Gastroesophageal sphincter (tissue), 4 donors: ENCODE results near the gene KAZN. TPM values are rescaled to one million over a fixed set of nuclear protein-coding genes. Genes with fewer than 3 reads are reported as not detected.

Experiments used
- ATAC-seq: fragments of 150-250 bp; one replicate; pipeline ENCODE4 v1.9.1; 2016; ENCODE audit warnings: mild to moderate bottlenecking, moderate library complexity
- H3K27ac ChIP-seq, 4 donors: fragments of 200-600 bp; sonication (generic) in 3 of 4; 1 replicate in 3 of 4; 2 replicates in 1 of 4; pipeline ENCODE4 v1.5.1; 2016 to 2019
- H3K27me3 ChIP-seq: fragments of 200-600 bp; sonication (generic); one replicate; pipeline ENCODE4 v1.5.1; 2019
- H3K36me3 ChIP-seq, 2 donors: fragments of 200-600 bp; sonication (generic); one replicate each; pipeline ENCODE4 v1.5.1; 2019; ENCODE audit warnings: control low read depth in 1 of 2
- H3K4me1 ChIP-seq, 3 donors: fragments of 200-600 bp; sonication (generic); 1 replicate in 2 of 3; 2 replicates in 1 of 3; pipeline ENCODE4 v1.5.1; 2016 to 2019; ENCODE audit warnings: control low read depth in 2 of 3
- H3K4me3 ChIP-seq, 2 donors: fragments of 200-600 bp; sonication (generic); one replicate each; pipeline ENCODE4 v1.5.1; 2019; ENCODE audit warnings: mild to moderate bottlenecking in 1 of 2, moderate library complexity in 1 of 2
- H3K9me3 ChIP-seq, 3 donors: fragments of 200-600 bp; sonication (generic); one replicate each; pipeline ENCODE4 v1.5.1; 2017 to 2019; ENCODE audit warnings: control low read depth in 2 of 3
- EP300 ChIP-seq: sonication (generic); formaldehyde crosslinking; IDR thresholded peaks from one replicate; pipeline ENCODE4 v1.6.1; 2017; ENCODE audit warnings: antibody characterized with exemption, mild to moderate bottlenecking
- POLR2A ChIP-seq, 2 donors: fragments of 450-650 bp; IDR thresholded peaks; one replicate each; pipeline ENCODE4 v1.6.1; 2017; ENCODE audit warnings: antibody characterized with exemption in 2 of 2, mild to moderate bottlenecking in 2 of 2, moderate library complexity in 1 of 2
- POLR2AphosphoS5 ChIP-seq: sonication (generic); formaldehyde crosslinking; IDR thresholded peaks from one replicate; pipeline ENCODE4 v1.6.1; 2017; ENCODE audit warnings: antibody characterized with exemption
- WGBS, 2 donors: methylation state at CpG; one replicate each; pipeline ENCODE4 v1.1.5; 2018; ENCODE audit warnings: low coverage in 1 of 2; 5-methylcytosine and 5-hydroxymethylcytosine counted together
- total RNA-seq, 4 donors: library from RNA; depleted of rRNA; stranded (reverse); fragments of >200 nt; gene quantifications; one replicate each; pipeline ENCODE4 v1.1.0, GENCODE V29; 2016
- TF ChIP-seq, protein P1 (sequence below), 4 experiments: fragments of 200-600 bp in 2 of 4; fragments of 450-650 bp in 2 of 4; sonication (generic) in 1 of 4; IDR thresholded peaks; one replicate each; pipeline ENCODE4 v1.5.1; 2017 to 2019; ENCODE audit warnings: antibody characterized with exemption in 4 of 4, mild to moderate bottlenecking in 2 of 4, moderate library complexity in 2 of 4

KAZN gene
- total RNA-seq, 4 donors from 2014 or later = 6.5 to 16.6 (median 11.5) TPM

DNA sequence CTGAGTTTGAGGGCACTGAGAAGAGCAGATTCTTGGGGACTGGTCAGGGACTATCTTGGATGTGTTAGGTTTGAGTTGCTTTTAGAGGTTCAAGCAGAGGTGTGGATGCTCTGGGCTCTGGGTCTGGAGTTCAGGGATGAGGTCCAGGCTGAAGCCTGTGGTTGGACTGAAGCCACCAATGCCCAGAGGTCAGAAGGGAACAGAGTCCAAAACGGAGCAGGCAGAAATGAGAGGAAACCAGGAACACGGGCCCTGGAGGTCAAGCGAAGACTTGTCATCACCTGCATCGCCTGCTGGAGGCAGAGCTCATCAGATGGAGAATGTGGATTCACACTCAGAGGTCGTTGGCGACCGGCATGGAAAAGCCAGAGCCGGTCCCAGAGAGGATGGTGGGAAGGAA lies 425.5 kb downstream of the KAZN start:
- Histone ChIP-seq H3K4me1 (peaks cover 0 to 11% (median 0%) of the 10 kb centered on the region in 3 donors), H3K36me3 (no peaks in the 10 kb centered on the region), H3K27ac (no peak overlapping the region), H3K9me3 (no peaks in the 10 kb centered on the region), H3K27me3 (no peaks in the 10 kb centered on the region), H3K4me3 (no peak overlapping the region)
- 83 to 88% methylated on average over 8 of the region's 8 CpGs for WGBS, 2 donors
- TF ChIP-seq EP300 (no peak), POLR2AphosphoS5 (no peak), POLR2A (IDR thresholded peaks at IDR 0.05) (no peak)
- TF ChIP-seq, protein P1, sequence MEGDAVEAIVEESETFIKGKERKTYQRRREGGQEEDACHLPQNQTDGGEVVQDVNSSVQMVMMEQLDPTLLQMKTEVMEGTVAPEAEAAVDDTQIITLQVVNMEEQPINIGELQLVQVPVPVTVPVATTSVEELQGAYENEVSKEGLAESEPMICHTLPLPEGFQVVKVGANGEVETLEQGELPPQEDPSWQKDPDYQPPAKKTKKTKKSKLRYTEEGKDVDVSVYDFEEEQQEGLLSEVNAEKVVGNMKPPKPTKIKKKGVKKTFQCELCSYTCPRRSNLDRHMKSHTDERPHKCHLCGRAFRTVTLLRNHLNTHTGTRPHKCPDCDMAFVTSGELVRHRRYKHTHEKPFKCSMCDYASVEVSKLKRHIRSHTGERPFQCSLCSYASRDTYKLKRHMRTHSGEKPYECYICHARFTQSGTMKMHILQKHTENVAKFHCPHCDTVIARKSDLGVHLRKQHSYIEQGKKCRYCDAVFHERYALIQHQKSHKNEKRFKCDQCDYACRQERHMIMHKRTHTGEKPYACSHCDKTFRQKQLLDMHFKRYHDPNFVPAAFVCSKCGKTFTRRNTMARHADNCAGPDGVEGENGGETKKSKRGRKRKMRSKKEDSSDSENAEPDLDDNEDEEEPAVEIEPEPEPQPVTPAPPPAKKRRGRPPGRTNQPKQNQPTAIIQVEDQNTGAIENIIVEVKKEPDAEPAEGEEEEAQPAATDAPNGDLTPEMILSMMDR (IDR thresholded peaks at IDR 0.05) = no peak
- no peak for ATAC-seq

DNA sequence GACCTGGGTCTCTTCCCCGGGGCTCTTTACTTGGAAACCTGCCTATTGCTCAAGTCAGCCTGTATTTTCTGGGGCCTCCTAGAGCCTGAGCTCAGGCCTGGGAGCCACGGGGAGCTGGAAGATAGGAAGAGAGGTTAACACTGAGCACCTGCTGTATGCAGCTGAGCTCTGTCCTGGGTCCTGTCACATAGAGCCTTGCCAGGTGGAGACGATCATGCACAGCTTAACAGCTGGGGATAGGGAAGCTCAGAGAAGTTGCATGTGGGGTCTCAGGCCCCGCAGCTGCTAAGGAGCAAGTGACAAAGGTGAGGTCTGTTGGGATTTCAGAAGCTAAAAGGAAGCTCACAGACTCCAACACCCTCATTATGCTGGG lies 427.6 kb downstream of the KAZN start:
- H3K36me3 ChIP-seq = no peaks in the 10 kb centered on the region
- H3K27me3 ChIP-seq = no peaks in the 10 kb centered on the region
- no peaks in the 10 kb centered on the region for H3K9me3 ChIP-seq
- no peak for ATAC-seq
- H3K4me3 ChIP-seq = no peak overlapping the region
- no CpG with 5 or more reads among the region's 4 CpGs for WGBS, 2 donors
- no peak for TF ChIP-seq POLR2A (IDR thresholded peaks at IDR 0.05)
- TF ChIP-seq EP300 = no peak
- no peak for TF ChIP-seq POLR2AphosphoS5
- TF ChIP-seq, protein P1 (IDR thresholded peaks at IDR 0.05) = no peak
- H3K4me1 ChIP-seq = peaks cover 0 to 11% (median 0%) of the 10 kb centered on the region in 3 donors
- H3K27ac ChIP-seq = no peak overlapping the region

DNA sequence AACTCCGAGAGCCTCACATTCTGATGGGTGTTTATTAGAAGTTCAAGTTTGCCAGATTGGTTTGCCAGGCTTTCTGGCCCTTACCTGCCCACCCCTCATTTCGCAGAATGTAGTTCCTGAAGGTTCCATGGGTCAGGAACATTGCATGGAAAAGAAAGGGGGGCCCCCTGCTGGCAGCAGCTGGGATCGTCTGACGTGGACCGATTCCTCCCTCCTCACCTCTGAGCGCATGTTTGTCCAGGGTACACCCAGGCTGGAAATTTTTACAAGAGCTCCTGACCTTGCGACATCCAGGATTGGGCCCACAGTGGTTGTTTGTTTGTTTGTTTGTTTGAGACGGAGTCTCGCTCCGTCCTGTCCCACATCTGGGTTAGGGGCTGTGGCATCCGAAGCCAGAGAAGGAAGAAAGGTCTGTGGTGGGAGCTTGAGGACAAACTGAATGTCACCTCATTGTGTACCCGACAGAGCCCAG lies 429.1 kb downstream of the KAZN start:
- whole genome bisulfite sequencing, 2 donors = 23 to 45% methylated on average over 6 to 11 of the region's 12 CpGs
- Histone ChIP-seq H3K4me1 (peaks cover 0 to 11% (median 0%) of the 10 kb centered on the region in 3 donors), H3K36me3 (no peaks in the 10 kb centered on the region), H3K27me3 (no peaks in the 10 kb centered on the region), H3K27ac (no peak overlapping the region), H3K9me3 (no peaks in the 10 kb centered on the region), H3K4me3 (no peak overlapping the region)
- ATAC-seq = peak; percentile 63
- TF ChIP-seq, protein P1 (IDR thresholded peaks at IDR 0.05) = peak in 3 of 4 experiments; percentile 84 to 91 (median 89)
- no peak for TF ChIP-seq POLR2A (IDR thresholded peaks at IDR 0.05)

DNA sequence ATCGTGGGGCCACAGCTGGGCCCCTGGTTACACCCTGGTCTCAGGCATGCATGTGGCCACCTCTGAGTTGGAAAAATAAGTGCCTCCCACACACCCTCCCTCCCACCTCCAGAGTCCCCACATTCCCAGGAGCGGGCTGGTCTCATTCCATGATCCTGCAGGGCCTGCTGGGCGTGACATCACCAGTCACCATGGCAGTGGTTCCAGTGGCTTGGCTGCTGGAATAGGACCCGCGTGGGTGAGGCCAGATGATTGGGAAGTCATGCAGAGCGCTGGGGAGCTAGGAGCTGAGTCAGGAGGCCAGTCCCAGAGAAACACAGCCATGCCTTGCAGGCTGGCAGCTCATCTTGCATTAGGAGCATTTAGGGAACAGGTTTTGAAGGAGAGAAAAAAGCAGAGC lies 429.6 kb downstream of the KAZN start:
- Histone ChIP-seq H3K4me3 (no peak overlapping the region), H3K27me3 (no peaks in the 10 kb centered on the region), H3K9me3 (no peaks in the 10 kb centered on the region), H3K4me1 (peaks cover 0 to 11% (median 0%) of the 10 kb centered on the region in 3 donors), H3K36me3 (no peaks in the 10 kb centered on the region), H3K27ac (no peak overlapping the region)
- 67% methylated on average over 1 of the region's 6 CpGs; no CpG with 5 or more reads in 1 of the 2 donors for WGBS, 2 donors
- TF ChIP-seq EP300 (no peak), POLR2AphosphoS5 (no peak), POLR2A (IDR thresholded peaks at IDR 0.05) (no peak)
- TF ChIP-seq, protein P1 (IDR thresholded peaks at IDR 0.05) = no peak
- ATAC-seq = peak; percentile 70

DNA sequence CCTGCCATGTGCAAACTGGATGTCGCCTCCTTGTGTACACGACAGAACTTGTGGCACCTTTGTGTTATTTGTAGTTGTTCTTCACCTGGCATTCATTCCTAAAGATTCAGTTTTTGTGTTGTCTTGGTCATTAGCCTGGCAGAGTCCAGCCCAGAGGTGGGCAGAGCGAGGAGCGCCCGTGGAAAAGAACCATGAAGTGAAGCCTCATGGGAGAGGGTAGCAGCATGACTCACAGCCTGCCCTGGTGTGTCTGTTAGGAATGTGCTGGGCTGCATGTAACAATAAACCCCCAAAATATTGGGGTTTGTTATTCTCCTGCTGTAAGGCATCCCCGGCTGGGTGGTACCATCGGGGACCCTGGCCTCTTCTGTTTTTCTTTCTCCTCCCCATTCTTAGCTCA lies 430.1 kb downstream of the KAZN start:
- no peak for ATAC-seq
- H3K27ac ChIP-seq = no peak overlapping the region
- WGBS, 2 donors = 85 to 92% methylated on average over 2 to 4 of the region's 7 CpGs

More for the DNA sequence above, 430.1 kb downstream of the KAZN start:
- no peaks in the 10 kb centered on the region for H3K36me3 ChIP-seq
- H3K4me3 ChIP-seq = no peak overlapping the region
- H3K4me1 ChIP-seq = peaks cover 0 to 11% (median 0%) of the 10 kb centered on the region in 3 donors
- no peaks in the 10 kb centered on the region for H3K27me3 ChIP-seq
- TF ChIP-seq POLR2AphosphoS5 = no peak
- no peak for TF ChIP-seq POLR2A (IDR thresholded peaks at IDR 0.05)
- TF ChIP-seq, protein P1 (IDR thresholded peaks at IDR 0.05) = no peak
- no peak for TF ChIP-seq EP300
- H3K9me3 ChIP-seq = no peaks in the 10 kb centered on the region
